ENCODE results near the gene ADAM12. TPM values are rescaled to one million over a fixed set of nuclear protein-coding genes. Genes with fewer than 3 reads are reported as not detected.

ADAM12 gene
- total RNA-seq, 2 donors from 2014 or later: 0.46 TPM; not detected in 1

GRCh38 chr10:125990974-125991373 lies 397.3 kb downstream of the ADAM12 start:
- WGBS, 2 experiments (ENCODE audit: insufficient coverage in 1 of 2, insufficient read length in 1 of 2): 94% methylated on average over 2 of the region's 2 CpGs; no CpG with 5 or more reads in 1 of the 2 experiments
- H3K36me3 Mint-ChIP-seq (ENCODE audit: low read depth): peaks cover 13% of the 10 kb centered on the region
- TF ChIP-seq, protein P1, sequence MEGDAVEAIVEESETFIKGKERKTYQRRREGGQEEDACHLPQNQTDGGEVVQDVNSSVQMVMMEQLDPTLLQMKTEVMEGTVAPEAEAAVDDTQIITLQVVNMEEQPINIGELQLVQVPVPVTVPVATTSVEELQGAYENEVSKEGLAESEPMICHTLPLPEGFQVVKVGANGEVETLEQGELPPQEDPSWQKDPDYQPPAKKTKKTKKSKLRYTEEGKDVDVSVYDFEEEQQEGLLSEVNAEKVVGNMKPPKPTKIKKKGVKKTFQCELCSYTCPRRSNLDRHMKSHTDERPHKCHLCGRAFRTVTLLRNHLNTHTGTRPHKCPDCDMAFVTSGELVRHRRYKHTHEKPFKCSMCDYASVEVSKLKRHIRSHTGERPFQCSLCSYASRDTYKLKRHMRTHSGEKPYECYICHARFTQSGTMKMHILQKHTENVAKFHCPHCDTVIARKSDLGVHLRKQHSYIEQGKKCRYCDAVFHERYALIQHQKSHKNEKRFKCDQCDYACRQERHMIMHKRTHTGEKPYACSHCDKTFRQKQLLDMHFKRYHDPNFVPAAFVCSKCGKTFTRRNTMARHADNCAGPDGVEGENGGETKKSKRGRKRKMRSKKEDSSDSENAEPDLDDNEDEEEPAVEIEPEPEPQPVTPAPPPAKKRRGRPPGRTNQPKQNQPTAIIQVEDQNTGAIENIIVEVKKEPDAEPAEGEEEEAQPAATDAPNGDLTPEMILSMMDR (conservative IDR thresholded peaks at IDR 0.05): no peak

GRCh38 chr10:125989791-125990190 lies 398.5 kb downstream of the ADAM12 start:
- no peak for DNase-seq
- Mint-ChIP-seq H3K9me3 (peaks cover 9% of the 10 kb centered on the region), H3K27me3 (ENCODE audit: insufficient read depth) (peaks cover 16% of the 10 kb centered on the region), H3K36me3 (ENCODE audit: low read depth) (peaks cover 13% of the 10 kb centered on the region), H3K4me3 (no peak overlapping the region), H3K27ac (no peak overlapping the region), H3K4me1 (peaks cover 16% of the 10 kb centered on the region)
- H3K9ac ChIP-seq (ENCODE audit: extremely low read depth, low read length, poor library complexity, severe bottlenecking): no peak overlapping the region
- WGBS, 2 experiments (ENCODE audit: insufficient coverage in 1 of 2, insufficient read length in 1 of 2): 97 to 100% methylated on average over 2 to 5 of the region's 5 CpGs
- no peaks in the 10 kb centered on the region for H3K9me3 ChIP-seq (ENCODE audit: control insufficient read depth, low read length)
- no peaks in the 10 kb centered on the region for H3K36me3 ChIP-seq (ENCODE audit: control insufficient read depth, insufficient read depth, low read length)
- no peak overlapping the region for H3K4me3 ChIP-seq (ENCODE audit: low read length)
- no peak overlapping the region for H3K27ac ChIP-seq (ENCODE audit: low read depth, low read length)
- peaks cover 2% of the 10 kb centered on the region for H3K4me1 ChIP-seq (ENCODE audit: control insufficient read depth, insufficient read depth, low read length)
- TF ChIP-seq, protein P1 (conservative IDR thresholded peaks at IDR 0.05): no peak
- no peaks in the 10 kb centered on the region for H3K27me3 ChIP-seq (ENCODE audit: control insufficient read depth, insufficient read depth, low read length, poor library complexity, severe bottlenecking)

More at GRCh38 chr10:125990974-125991373, 397.3 kb downstream of the ADAM12 start:
- H3K4me1 Mint-ChIP-seq: peaks cover 16% of the 10 kb centered on the region
- Histone ChIP-seq H3K9me3 (ENCODE audit: control insufficient read depth, low read length) (no peaks in the 10 kb centered on the region), H3K27ac (ENCODE audit: low read depth, low read length) (no peak overlapping the region), H3K4me3 (ENCODE audit: low read length) (no peak overlapping the region), H3K4me1 (ENCODE audit: control insufficient read depth, insufficient read depth, low read length) (peaks cover 2% of the 10 kb centered on the region), H3K27me3 (ENCODE audit: control insufficient read depth, insufficient read depth, low read length, poor library complexity, severe bottlenecking) (no peaks in the 10 kb centered on the region), H3K9ac (ENCODE audit: extremely low read depth, low read length, poor library complexity, severe bottlenecking) (no peak overlapping the region), H3K36me3 (ENCODE audit: control insufficient read depth, insufficient read depth, low read length) (no peaks in the 10 kb centered on the region)
- peaks cover 9% of the 10 kb centered on the region for H3K9me3 Mint-ChIP-seq
- H3K27ac Mint-ChIP-seq: no peak overlapping the region
- peaks cover 14% of the 10 kb centered on the region for H3K27me3 Mint-ChIP-seq (ENCODE audit: insufficient read depth)
- no peak for DNase-seq
- H3K4me3 Mint-ChIP-seq: no peak overlapping the region

- Mint-ChIP-seq H3K4me1 (peaks cover 14% of the 10 kb centered on the region), H3K27me3 (ENCODE audit: insufficient read depth) (peaks cover 18% of the 10 kb centered on the region), H3K4me3 (no peak overlapping the region), H3K9me3 (peaks cover 9% of the 10 kb centered on the region), H3K27ac (no peak overlapping the region), H3K36me3 (ENCODE audit: low read depth) (peaks cover 12% of the 10 kb centered on the region)
- no peak overlapping the region for H3K4me3 ChIP-seq (ENCODE audit: low read length)
- H3K9me3 ChIP-seq (ENCODE audit: control insufficient read depth, low read length): no peaks in the 10 kb centered on the region
- no peak overlapping the region for H3K27ac ChIP-seq (ENCODE audit: low read depth, low read length)
- no peak for DNase-seq
- no peaks in the 10 kb centered on the region for H3K4me1 ChIP-seq (ENCODE audit: control insufficient read depth, insufficient read depth, low read length)
- no peak overlapping the region for H3K9ac ChIP-seq (ENCODE audit: extremely low read depth, low read length, poor library complexity, severe bottlenecking)
- H3K27me3 ChIP-seq (ENCODE audit: control insufficient read depth, insufficient read depth, low read length, poor library complexity, severe bottlenecking): no peaks in the 10 kb centered on the region
- TF ChIP-seq, protein P1 (conservative IDR thresholded peaks at IDR 0.05): no peak
- 84 to 88% methylated on average over 3 to 5 of the region's 5 CpGs for WGBS, 2 experiments (ENCODE audit: insufficient coverage in 1 of 2, insufficient read length in 1 of 2)
- no peaks in the 10 kb centered on the region for H3K36me3 ChIP-seq (ENCODE audit: control insufficient read depth, insufficient read depth, low read length)
Observed at GRCh38 chr10:125985557-125986240, 402.6 kb downstream of the ADAM12 start.

Data from endodermal cell (in vitro differentiated cells).